HG03097 (cell line): ENCODE results near the gene ZFR.
"Not testable (repeated sequence)": the region's sequence is repeated elsewhere in the genome, so short reads cannot be mapped to it uniquely, and the experiment has no call there.

Experiments
- ATAC-seq: cut with Tn5 transposase; IDR thresholded peaks from one replicate; pipeline ENCODE4 v1.9.1; 2021; ENCODE audit not compliant: unreplicated experiment, low FRiP score

Gene ZFR

GRCh38 chr5:32326216-32326772 is 118.2 kb downstream of the ZFR start:
- no peak for ATAC-seq

- ATAC-seq, result no peak
These were observed 118.9 kb downstream of the ZFR start for GRCh38 chr5:32325616-32326015.

GRCh38 chr5:32325062-32325461 is 119.5 kb downstream of the ZFR start:
- peak; percentile 63 for ATAC-seq

GRCh38 chr5:32323741-32324140 is 120.8 kb downstream of the ZFR start:
- ATAC-seq, result no peak

- no peak for ATAC-seq
These were observed 121.7 kb downstream of the ZFR start for GRCh38 chr5:32322882-32323281.

GRCh38 chr5:32321787-32322186 is 122.8 kb downstream of the ZFR start:
- ATAC-seq, result not testable (repeated sequence)

GRCh38 chr5:32320576-32320975 is 124.0 kb downstream of the ZFR start:
- ATAC-seq, result no peak

GRCh38 chr5:32319926-32320543 is 124.5 kb downstream of the ZFR start:
- ATAC-seq, result no peak

GRCh38 chr5:32319392-32319791 is 125.1 kb downstream of the ZFR start:
- ATAC-seq, result no peak

- ATAC-seq, result no peak
These were observed 127.5 kb downstream of the ZFR start for GRCh38 chr5:32317041-32317440.

- no peak for ATAC-seq
These were observed 129.1 kb downstream of the ZFR start for GRCh38 chr5:32315221-32316014.

GRCh38 chr5:32314658-32315057 is 129.9 kb downstream of the ZFR start:
- no peak for ATAC-seq

- ATAC-seq, result not testable (repeated sequence)
These were observed 130.4 kb downstream of the ZFR start for GRCh38 chr5:32314152-32314488.

GRCh38 chr5:32312595-32313332 is 131.8 kb downstream of the ZFR start, which contains the start of gene MTMR12:
TSS of gene MTMR12 (minus strand) at chr5:32312939. CDS start at chr5:32312838, 101 bp downstream.
- ATAC-seq, result peak; percentile 96

GRCh38 chr5:32312197-32312594 is 132.3 kb downstream of the ZFR start:
- peak; percentile 23 for ATAC-seq

- ATAC-seq, result no peak
These were observed 132.9 kb downstream of the ZFR start for GRCh38 chr5:32311404-32312196.

GRCh38 chr5:32309761-32310160 is 134.8 kb downstream of the ZFR start:
- no peak for ATAC-seq

GRCh38 chr5:32308946-32309345 is 135.6 kb downstream of the ZFR start:
- ATAC-seq, result no peak

- no peak for ATAC-seq
These were observed 136.8 kb downstream of the ZFR start for GRCh38 chr5:32307769-32308194.

- ATAC-seq, result no peak
These were observed 139.9 kb downstream of the ZFR start for GRCh38 chr5:32304622-32305021.
